HEK293 (cell line): Measurements from ENCODE around the gene LCORL.

Experiments used
- ZNF768 ChIP-seq: fragments of 450-650 bp; formaldehyde crosslinking; IDR thresholded peaks from 2 replicates; pipeline ENCODE4 v1.5.1; 2018; ENCODE audit warnings: missing biosample characterization, mild to moderate bottlenecking, missing genetic modification characterization
- TF ChIP-seq, protein P1 (sequence below): fragments of 450-650 bp; formaldehyde crosslinking; IDR thresholded peaks from 2 replicates; pipeline ENCODE4 v1.5.1; 2016; ENCODE audit warnings: missing biosample characterization, missing genetic modification characterization

GRCh38 chr4:17811078-17811603 lies 210.4 kb downstream of the LCORL start:
- TF ChIP-seq, protein P1, sequence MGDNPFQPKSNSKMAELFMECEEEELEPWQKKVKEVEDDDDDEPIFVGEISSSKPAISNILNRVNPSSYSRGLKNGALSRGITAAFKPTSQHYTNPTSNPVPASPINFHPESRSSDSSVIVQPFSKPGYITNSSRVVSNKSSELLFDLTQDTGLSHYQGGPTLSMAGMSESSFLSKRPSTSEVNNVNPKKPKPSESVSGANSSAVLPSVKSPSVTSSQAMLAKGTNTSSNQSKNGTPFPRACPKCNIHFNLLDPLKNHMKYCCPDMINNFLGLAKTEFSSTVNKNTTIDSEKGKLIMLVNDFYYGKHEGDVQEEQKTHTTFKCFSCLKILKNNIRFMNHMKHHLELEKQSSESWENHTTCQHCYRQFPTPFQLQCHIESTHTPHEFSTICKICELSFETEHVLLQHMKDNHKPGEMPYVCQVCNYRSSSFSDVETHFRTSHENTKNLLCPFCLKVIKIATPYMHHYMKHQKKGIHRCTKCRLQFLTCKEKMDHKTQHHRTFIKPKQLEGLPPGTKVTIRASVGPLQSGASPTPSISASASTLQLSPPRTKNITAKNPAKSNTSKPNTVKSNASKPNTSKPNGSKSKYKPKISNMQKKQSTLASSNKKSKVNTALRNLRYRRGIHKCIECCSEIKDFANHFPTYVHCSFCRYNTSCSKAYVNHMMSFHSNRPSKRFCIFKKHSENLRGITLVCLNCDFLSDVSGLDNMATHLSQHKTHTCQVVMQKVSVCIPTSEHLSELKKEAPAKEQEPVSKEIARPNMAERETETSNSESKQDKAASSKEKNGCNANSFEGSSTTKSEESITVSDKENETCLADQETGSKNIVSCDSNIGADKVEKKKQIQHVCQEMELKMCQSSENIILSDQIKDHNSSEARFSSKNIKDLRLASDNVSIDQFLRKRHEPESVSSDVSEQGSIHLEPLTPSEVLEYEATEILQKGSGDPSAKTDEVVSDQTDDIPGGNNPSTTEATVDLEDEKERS: no peak
- no peak for TF ChIP-seq ZNF768 (tag by site-specific recombination)
